Measurements from ENCODE around the gene OXTR. TPM values are rescaled to one million over a fixed set of nuclear protein-coding genes. Genes with fewer than 3 reads are reported as not detected.

OXTR gene
- total RNA-seq, 2 donors from 2014 or later = 0.44 TPM; not detected in 1

- Mint-ChIP-seq H3K4me1 (no peaks in the 10 kb centered on the region), H3K27me3 (peaks cover 49% of the 10 kb centered on the region), H3K36me3 (ENCODE audit: low read depth) (no peaks in the 10 kb centered on the region), H3K27ac (no peak overlapping the region), H3K4me3 (no peak overlapping the region)
- ATAC-seq (no peak), DNase-seq (no peak)
- H3K9me3 ChIP-seq (ENCODE audit: control insufficient read depth, low read length, poor library complexity, severe bottlenecking) = no peaks in the 10 kb centered on the region
Measured at GRCh38 chr3:8778475-8778874, 9.1 kb upstream of the OXTR start.

- no peaks in the 10 kb centered on the region for H3K9me3 ChIP-seq (ENCODE audit: control insufficient read depth, low read length, poor library complexity, severe bottlenecking)
- Mint-ChIP-seq H3K4me1 (no peaks in the 10 kb centered on the region), H3K27ac (no peak overlapping the region), H3K4me3 (no peak overlapping the region), H3K36me3 (ENCODE audit: low read depth) (no peaks in the 10 kb centered on the region), H3K27me3 (peaks cover 49% of the 10 kb centered on the region)
- ATAC-seq = no peak
- no peak for DNase-seq
Measured at GRCh38 chr3:8777978-8778267, 8.5 kb upstream of the OXTR start.

GRCh38 chr3:8777201-8777977 is 8.0 kb upstream of the OXTR start:
- H3K9me3 ChIP-seq (ENCODE audit: control insufficient read depth, low read length, poor library complexity, severe bottlenecking) = no peaks in the 10 kb centered on the region
- ATAC-seq = no peak
- peaks cover 49% of the 10 kb centered on the region for H3K27me3 Mint-ChIP-seq

GRCh38 chr3:8776406-8776805 is 7.0 kb upstream of the OXTR start:
- H3K4me3 Mint-ChIP-seq = no peak overlapping the region
- H3K36me3 Mint-ChIP-seq (ENCODE audit: low read depth) = no peaks in the 10 kb centered on the region
- H3K9me3 ChIP-seq (ENCODE audit: control insufficient read depth, low read length, poor library complexity, severe bottlenecking) = no peaks in the 10 kb centered on the region
- no peak overlapping the region for H3K27ac Mint-ChIP-seq
- no peak for ATAC-seq
- no peaks in the 10 kb centered on the region for H3K4me1 Mint-ChIP-seq
- H3K27me3 Mint-ChIP-seq = peaks cover 57% of the 10 kb centered on the region
- DNase-seq = no peak

More at GRCh38 chr3:8777201-8777977, 8.0 kb upstream of the OXTR start:
- Mint-ChIP-seq H3K4me3 (no peak overlapping the region), H3K4me1 (no peaks in the 10 kb centered on the region), H3K36me3 (ENCODE audit: low read depth) (no peaks in the 10 kb centered on the region), H3K27ac (no peak overlapping the region)
- no peak for DNase-seq

- H3K27me3 Mint-ChIP-seq = peaks cover 65% of the 10 kb centered on the region
- no peak overlapping the region for H3K27ac Mint-ChIP-seq
- no peak for DNase-seq
- H3K4me1 Mint-ChIP-seq = no peaks in the 10 kb centered on the region
- H3K36me3 Mint-ChIP-seq (ENCODE audit: low read depth) = no peaks in the 10 kb centered on the region
- H3K9me3 ChIP-seq (ENCODE audit: control insufficient read depth, low read length, poor library complexity, severe bottlenecking) = no peaks in the 10 kb centered on the region
- no peak for ATAC-seq
- H3K4me3 Mint-ChIP-seq = no peak overlapping the region
Measured at GRCh38 chr3:8775602-8776001, 6.2 kb upstream of the OXTR start.

GRCh38 chr3:8775181-8775580 is 5.8 kb upstream of the OXTR start:
- Mint-ChIP-seq H3K4me3 (no peak overlapping the region), H3K36me3 (ENCODE audit: low read depth) (no peaks in the 10 kb centered on the region), H3K4me1 (no peaks in the 10 kb centered on the region), H3K27ac (no peak overlapping the region), H3K27me3 (peaks cover 69% of the 10 kb centered on the region)
- ATAC-seq (no peak), DNase-seq (no peak)
- H3K9me3 ChIP-seq (ENCODE audit: control insufficient read depth, low read length, poor library complexity, severe bottlenecking) = no peaks in the 10 kb centered on the region

- peaks cover 75% of the 10 kb centered on the region for H3K27me3 Mint-ChIP-seq
- no peaks in the 10 kb centered on the region for H3K36me3 Mint-ChIP-seq (ENCODE audit: low read depth)
- H3K4me1 Mint-ChIP-seq = peaks cover 5% of the 10 kb centered on the region
- no peaks in the 10 kb centered on the region for H3K9me3 ChIP-seq (ENCODE audit: control insufficient read depth, low read length, poor library complexity, severe bottlenecking)
- no peak for ATAC-seq
- H3K4me3 Mint-ChIP-seq = peak overlapping the region; percentile 13
- no peak for DNase-seq
- no peak overlapping the region for H3K27ac Mint-ChIP-seq
Measured at GRCh38 chr3:8773941-8774542, 4.6 kb upstream of the OXTR start.

- H3K4me1 Mint-ChIP-seq = peaks cover 14% of the 10 kb centered on the region
- H3K4me3 Mint-ChIP-seq = peak overlapping the region; percentile 41
- H3K9me3 ChIP-seq (ENCODE audit: control insufficient read depth, low read length, poor library complexity, severe bottlenecking) = no peaks in the 10 kb centered on the region
- no peaks in the 10 kb centered on the region for H3K36me3 Mint-ChIP-seq (ENCODE audit: low read depth)
- DNase-seq (no peak), ATAC-seq (no peak)
- no peak overlapping the region for H3K27ac Mint-ChIP-seq
- peaks cover 49% of the 10 kb centered on the region for H3K27me3 Mint-ChIP-seq
Measured at GRCh38 chr3:8768364-8769087, 887 bp downstream of the OXTR start.

- DNase-seq (no peak), ATAC-seq (no peak)
- Mint-ChIP-seq H3K27ac (no peak overlapping the region), H3K27me3 (peaks cover 56% of the 10 kb centered on the region), H3K36me3 (ENCODE audit: low read depth) (no peaks in the 10 kb centered on the region), H3K4me3 (peak overlapping the region; percentile 33), H3K4me1 (peaks cover 14% of the 10 kb centered on the region)
- no peaks in the 10 kb centered on the region for H3K9me3 ChIP-seq (ENCODE audit: control insufficient read depth, low read length, poor library complexity, severe bottlenecking)
Measured at GRCh38 chr3:8767667-8768363, 1.6 kb downstream of the OXTR start.

GRCh38 chr3:8767256-8767666 is 2.2 kb downstream of the OXTR start:
- Mint-ChIP-seq H3K4me1 (peaks cover 14% of the 10 kb centered on the region), H3K4me3 (peak overlapping the region; percentile 33), H3K27ac (no peak overlapping the region)

GRCh38 chr3:8766148-8766547 is 3.3 kb downstream of the OXTR start:
- ATAC-seq (no peak), DNase-seq (no peak)
- no peak overlapping the region for H3K4me3 Mint-ChIP-seq
- no peak overlapping the region for H3K27ac Mint-ChIP-seq
- no peaks in the 10 kb centered on the region for H3K9me3 ChIP-seq (ENCODE audit: control insufficient read depth, low read length, poor library complexity, severe bottlenecking)
- H3K4me1 Mint-ChIP-seq = peaks cover 14% of the 10 kb centered on the region
- no peaks in the 10 kb centered on the region for H3K36me3 Mint-ChIP-seq (ENCODE audit: low read depth)
- peaks cover 50% of the 10 kb centered on the region for H3K27me3 Mint-ChIP-seq

More at GRCh38 chr3:8767256-8767666, 2.2 kb downstream of the OXTR start:
- H3K9me3 ChIP-seq (ENCODE audit: control insufficient read depth, low read length, poor library complexity, severe bottlenecking) = no peaks in the 10 kb centered on the region
- no peaks in the 10 kb centered on the region for H3K36me3 Mint-ChIP-seq (ENCODE audit: low read depth)
- H3K27me3 Mint-ChIP-seq = peaks cover 60% of the 10 kb centered on the region
- DNase-seq (no peak), ATAC-seq (no peak)

- H3K9me3 ChIP-seq (ENCODE audit: control insufficient read depth, low read length, poor library complexity, severe bottlenecking) = no peaks in the 10 kb centered on the region
- Mint-ChIP-seq H3K27ac (no peak overlapping the region), H3K36me3 (ENCODE audit: low read depth) (no peaks in the 10 kb centered on the region), H3K4me1 (peaks cover 14% of the 10 kb centered on the region), H3K4me3 (no peak overlapping the region), H3K27me3 (peaks cover 44% of the 10 kb centered on the region)
- DNase-seq (no peak), ATAC-seq (no peak)
Measured at GRCh38 chr3:8765528-8765927, 3.9 kb downstream of the OXTR start.

- no peaks in the 10 kb centered on the region for H3K9me3 ChIP-seq (ENCODE audit: control insufficient read depth, low read length, poor library complexity, severe bottlenecking)
- Mint-ChIP-seq H3K4me1 (peaks cover 12% of the 10 kb centered on the region), H3K4me3 (no peak overlapping the region), H3K27me3 (peaks cover 35% of the 10 kb centered on the region), H3K27ac (no peak overlapping the region), H3K36me3 (ENCODE audit: low read depth) (no peaks in the 10 kb centered on the region)
- DNase-seq = no peak
- ATAC-seq = no peak
Measured at GRCh38 chr3:8764528-8764927, 4.9 kb downstream of the OXTR start.
